Type B pancreatic cell (in vitro differentiated cells): ENCODE results near the gene DDI2. TPM values are rescaled to one million over a fixed set of nuclear protein-coding genes. Genes with fewer than 3 reads are reported as not detected.

ENCODE experiments used
- DNase-seq: peaks from one replicate; pipeline ENCODE4 v3.0.0; 2021; ENCODE audit warnings: mixed read lengths; ENCODE audit not compliant: unreplicated experiment; ENCODE audit errors: extremely low spot score
- H3K27ac Mint-ChIP-seq: 2 replicates; pipeline ENCODE4 v1.8.0; 2021; ENCODE audit warnings: mild to moderate bottlenecking, mixed read lengths
- H3K27me3 Mint-ChIP-seq: 2 replicates; pipeline ENCODE4 v1.8.0; 2021; ENCODE audit warnings: mixed read lengths
- H3K36me3 Mint-ChIP-seq: 2 replicates; pipeline ENCODE4 v1.8.0; 2021; ENCODE audit warnings: mixed read lengths
- H3K4me1 Mint-ChIP-seq: one replicate; pipeline ENCODE4 v1.8.0; 2021; ENCODE audit warnings: mixed read lengths; ENCODE audit not compliant: unreplicated experiment
- H3K4me3 Mint-ChIP-seq: 2 replicates; pipeline ENCODE4 v1.8.0; 2021; ENCODE audit warnings: mild to moderate bottlenecking, mixed read lengths
- H3K9me3 Mint-ChIP-seq: 2 replicates; pipeline ENCODE4 v1.8.0; 2021; ENCODE audit warnings: mixed read lengths
- CTCF ChIP-seq: fragments of 200-600 bp; sonication (generic); conservative IDR thresholded peaks from 2 replicates; pipeline ENCODE4 v1.5.0; 2021; ENCODE audit warnings: antibody characterized with exemption, mild to moderate bottlenecking
- total RNA-seq: library from RNA; stranded (reverse); gene quantifications from 2 replicates; pipeline ENCODE4 v1.2.1, GENCODE V29; 2021; ENCODE audit warnings: low replicate concordance

Gene DDI2
- total RNA-seq, 1 donor from 2014 or later, result 38.7 TPM

GRCh38 chr1:15621975-15622374, 4.7 kb downstream of the DDI2 start:
- Mint-ChIP-seq H3K36me3 (peaks cover 11% of the 10 kb centered on the region), H3K27me3 (no peaks in the 10 kb centered on the region), H3K4me1 (peaks cover 39% of the 10 kb centered on the region), H3K9me3 (no peaks in the 10 kb centered on the region), H3K27ac (no peak overlapping the region), H3K4me3 (no peak overlapping the region)
- DNase-seq, result no peak
- no peak for TF ChIP-seq CTCF

GRCh38 chr1:15622712-15623373, 5.6 kb downstream of the DDI2 start:
- no peak for DNase-seq
- peaks cover 47% of the 10 kb centered on the region for H3K4me1 Mint-ChIP-seq
- H3K36me3 Mint-ChIP-seq, result peaks cover 17% of the 10 kb centered on the region
- H3K9me3 Mint-ChIP-seq, result no peaks in the 10 kb centered on the region
- H3K27ac Mint-ChIP-seq, result no peak overlapping the region
- TF ChIP-seq CTCF, result no peak
- H3K27me3 Mint-ChIP-seq, result no peaks in the 10 kb centered on the region
- no peak overlapping the region for H3K4me3 Mint-ChIP-seq

GRCh38 chr1:15623435-15623834, 6.2 kb downstream of the DDI2 start:
- no peaks in the 10 kb centered on the region for H3K27me3 Mint-ChIP-seq
- H3K4me3 Mint-ChIP-seq, result no peak overlapping the region
- no peak for TF ChIP-seq CTCF
- no peak for DNase-seq
- peaks cover 49% of the 10 kb centered on the region for H3K4me1 Mint-ChIP-seq
- no peaks in the 10 kb centered on the region for H3K9me3 Mint-ChIP-seq
- H3K36me3 Mint-ChIP-seq, result peaks cover 20% of the 10 kb centered on the region
- no peak overlapping the region for H3K27ac Mint-ChIP-seq

- H3K4me1 Mint-ChIP-seq, result peaks cover 44% of the 10 kb centered on the region
- no peak for TF ChIP-seq CTCF
- H3K27me3 Mint-ChIP-seq, result no peaks in the 10 kb centered on the region
- no peaks in the 10 kb centered on the region for H3K9me3 Mint-ChIP-seq
- H3K27ac Mint-ChIP-seq, result no peak overlapping the region
- no peak for DNase-seq
- H3K36me3 Mint-ChIP-seq, result peaks cover 23% of the 10 kb centered on the region
- no peak overlapping the region for H3K4me3 Mint-ChIP-seq
Measured at GRCh38 chr1:15624133-15624714, 7.0 kb downstream of the DDI2 start.

- H3K27ac Mint-ChIP-seq, result no peak overlapping the region
- H3K4me3 Mint-ChIP-seq, result no peak overlapping the region
- no peaks in the 10 kb centered on the region for H3K27me3 Mint-ChIP-seq
- peaks cover 48% of the 10 kb centered on the region for H3K4me1 Mint-ChIP-seq
- no peaks in the 10 kb centered on the region for H3K9me3 Mint-ChIP-seq
- no peak for TF ChIP-seq CTCF
- no peak for DNase-seq
- H3K36me3 Mint-ChIP-seq, result peaks cover 29% of the 10 kb centered on the region
Measured at GRCh38 chr1:15625056-15625917, 8.0 kb downstream of the DDI2 start.
